Bronchial epithelial cell (primary cell): ENCODE measurements around the gene PPP3R1. TPM values are rescaled to one million over a fixed set of nuclear protein-coding genes. Genes with fewer than 3 reads are reported as not detected.

Source experiments
- DNase-seq: peaks from one replicate; pipeline ENCODE4 v3.0.0-alpha.2; 2010; ENCODE audit warnings: low read depth
- FAIRE-seq: peaks from 2 replicates; lab custom pipeline; 2011; peaks lifted over from hg19 to GRCh38; lab: Jason Lieb, UNC
- H3K27me3 ChIP-seq: 2 replicates; pipeline ENCODE4 v1.5.1; 2011; ENCODE audit warnings: low read length; ENCODE audit not compliant: control insufficient read depth, insufficient read depth
- H3K36me3 ChIP-seq: 2 replicates; pipeline ENCODE4 v1.5.1; 2011; ENCODE audit warnings: low read length; ENCODE audit not compliant: control insufficient read depth, insufficient read depth
- H3K4me3 ChIP-seq: 2 replicates; pipeline ENCODE4 v1.5.1; 2011; ENCODE audit warnings: mild to moderate bottlenecking, low read depth, low read length, control low read depth
- total RNA-seq: library from RNA; depleted of rRNA; stranded (reverse); fragments of >200 nt; gene quantifications from 2 replicates; pipeline ENCODE4 v1.2.1, GENCODE V29; 2014
- TF ChIP-seq, protein P1 (sequence below): IDR thresholded peaks from 2 replicates; pipeline ENCODE4 v1.5.1; 2011; ENCODE audit warnings: mild to moderate bottlenecking, moderate library complexity, low read length, control low read depth, inconsistent platforms; ENCODE audit not compliant: insufficient read depth, severe bottlenecking

PPP3R1 gene
- total RNA-seq, 1 donor from 2014 or later, result 19.2 TPM

DNA sequence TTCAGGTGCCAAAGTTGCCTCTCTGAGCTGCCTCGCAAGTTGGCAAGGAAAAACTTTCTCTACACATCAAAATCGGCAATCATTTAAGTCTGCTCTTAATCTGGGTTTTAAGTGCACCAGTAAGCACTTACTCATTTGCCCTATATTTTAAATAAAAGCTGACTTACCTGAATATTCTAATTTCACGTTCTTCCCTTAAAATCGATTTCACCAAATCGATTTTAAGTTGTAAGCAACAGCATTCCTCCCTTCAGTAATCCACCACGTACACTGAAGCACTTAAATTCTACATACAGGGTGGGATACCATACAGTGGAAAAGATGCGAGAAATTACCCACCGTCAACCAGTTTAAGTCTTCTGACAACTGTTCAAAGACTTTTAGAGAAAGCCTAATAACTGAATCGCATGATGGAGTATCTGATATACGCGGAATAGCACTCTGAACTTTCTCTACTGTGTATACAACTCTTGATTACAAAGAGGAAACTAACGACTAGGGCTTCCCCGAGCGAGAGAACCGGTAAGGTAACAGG, 1.6 kb downstream of the PPP3R1 start:
- Histone ChIP-seq H3K36me3 (no peaks in the 10 kb centered on the region), H3K27me3 (no peaks in the 10 kb centered on the region), H3K4me3 (peak overlapping the region; percentile 93)
- DNase-seq (peak; percentile 32), FAIRE-seq (no peak)
- TF ChIP-seq, protein P1, sequence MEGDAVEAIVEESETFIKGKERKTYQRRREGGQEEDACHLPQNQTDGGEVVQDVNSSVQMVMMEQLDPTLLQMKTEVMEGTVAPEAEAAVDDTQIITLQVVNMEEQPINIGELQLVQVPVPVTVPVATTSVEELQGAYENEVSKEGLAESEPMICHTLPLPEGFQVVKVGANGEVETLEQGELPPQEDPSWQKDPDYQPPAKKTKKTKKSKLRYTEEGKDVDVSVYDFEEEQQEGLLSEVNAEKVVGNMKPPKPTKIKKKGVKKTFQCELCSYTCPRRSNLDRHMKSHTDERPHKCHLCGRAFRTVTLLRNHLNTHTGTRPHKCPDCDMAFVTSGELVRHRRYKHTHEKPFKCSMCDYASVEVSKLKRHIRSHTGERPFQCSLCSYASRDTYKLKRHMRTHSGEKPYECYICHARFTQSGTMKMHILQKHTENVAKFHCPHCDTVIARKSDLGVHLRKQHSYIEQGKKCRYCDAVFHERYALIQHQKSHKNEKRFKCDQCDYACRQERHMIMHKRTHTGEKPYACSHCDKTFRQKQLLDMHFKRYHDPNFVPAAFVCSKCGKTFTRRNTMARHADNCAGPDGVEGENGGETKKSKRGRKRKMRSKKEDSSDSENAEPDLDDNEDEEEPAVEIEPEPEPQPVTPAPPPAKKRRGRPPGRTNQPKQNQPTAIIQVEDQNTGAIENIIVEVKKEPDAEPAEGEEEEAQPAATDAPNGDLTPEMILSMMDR, result no peak

DNA sequence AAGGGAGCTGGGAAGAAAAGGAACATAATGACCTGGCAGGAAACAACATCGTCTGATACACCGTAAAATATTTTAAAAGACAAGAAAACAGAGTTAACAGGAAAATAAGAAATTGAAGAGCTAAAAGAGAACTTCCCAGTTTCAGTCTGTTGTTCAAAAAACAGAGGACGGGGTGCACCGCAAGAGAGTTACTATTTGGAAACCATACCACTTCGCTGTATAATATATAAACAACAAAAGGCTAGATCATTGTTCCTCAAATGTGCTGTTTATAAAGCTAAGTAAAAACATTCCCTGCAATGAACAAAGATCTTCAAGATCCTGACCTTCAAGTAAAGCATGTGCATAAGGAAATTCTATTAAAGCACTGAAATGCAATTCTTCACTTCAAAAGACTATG, 2.1 kb downstream of the PPP3R1 start:
- TF ChIP-seq, protein P1, result no peak
- no peak for DNase-seq
- Histone ChIP-seq H3K27me3 (no peaks in the 10 kb centered on the region), H3K36me3 (no peaks in the 10 kb centered on the region), H3K4me3 (peak overlapping the region; percentile 93)
- no peak for FAIRE-seq

DNA sequence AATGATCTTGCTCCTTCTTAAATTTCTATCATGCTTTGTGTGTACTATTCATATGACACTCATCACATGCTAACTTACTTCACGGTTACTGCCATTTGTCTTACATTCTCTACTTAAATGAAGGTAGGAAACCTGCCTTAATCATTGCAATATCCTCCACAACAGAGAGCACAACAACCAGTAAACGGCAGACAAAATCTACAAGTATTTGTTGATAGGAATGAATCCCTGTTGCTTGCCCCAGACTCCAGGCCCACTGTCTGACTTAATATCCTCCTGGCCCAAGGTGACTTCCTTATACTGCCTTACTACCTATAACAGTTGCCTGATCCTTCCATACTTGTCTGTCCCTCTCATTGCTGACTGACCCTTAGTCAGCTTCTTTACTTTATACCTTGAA, 3.5 kb downstream of the PPP3R1 start:
- Histone ChIP-seq H3K36me3 (no peaks in the 10 kb centered on the region), H3K4me3 (no peak overlapping the region), H3K27me3 (no peaks in the 10 kb centered on the region)
- TF ChIP-seq, protein P1, result no peak
- DNase-seq (no peak), FAIRE-seq (no peak)

DNA sequence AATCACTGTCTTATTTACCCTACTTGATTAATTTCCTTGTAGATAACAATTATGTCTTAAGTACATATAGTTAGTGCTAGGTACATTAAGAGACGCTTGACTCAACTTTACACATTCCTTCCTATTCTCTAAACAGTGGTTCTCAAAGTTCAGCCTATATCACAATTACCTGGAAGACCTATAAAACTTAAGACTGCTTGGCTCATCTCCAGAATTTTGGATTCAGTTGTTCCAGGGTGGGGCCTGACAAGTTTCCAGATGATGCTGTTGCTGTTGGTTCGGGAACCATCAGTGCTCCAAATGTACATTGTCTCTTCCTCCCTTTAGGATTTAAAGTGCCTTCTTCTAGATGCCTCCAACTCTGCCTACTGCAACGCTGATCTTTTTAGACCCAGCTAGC, 4.0 kb downstream of the PPP3R1 start:
- H3K4me3 ChIP-seq, result no peak overlapping the region
- H3K36me3 ChIP-seq, result no peaks in the 10 kb centered on the region
- TF ChIP-seq, protein P1, result no peak
- FAIRE-seq (no peak), DNase-seq (no peak)
- no peaks in the 10 kb centered on the region for H3K27me3 ChIP-seq

DNA sequence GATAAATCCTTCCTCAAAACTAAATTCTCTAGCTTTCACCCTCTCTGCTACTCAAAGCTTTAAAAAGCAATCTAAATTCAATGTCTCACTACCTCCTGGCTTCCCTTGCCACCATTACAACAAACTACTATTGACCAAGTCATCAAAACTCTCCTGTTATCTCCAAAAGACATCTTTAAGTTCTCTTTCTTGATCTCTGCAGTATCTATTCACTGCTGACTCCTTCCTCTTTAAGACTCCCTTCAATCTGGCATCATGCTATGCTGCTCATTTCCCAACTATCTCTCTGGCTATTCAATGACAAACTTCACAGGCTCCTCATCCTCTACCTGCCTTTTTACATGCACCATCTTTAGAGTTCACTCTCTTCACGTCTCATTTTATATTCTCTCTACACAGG, 5.9 kb downstream of the PPP3R1 start:
- Histone ChIP-seq H3K36me3 (no peaks in the 10 kb centered on the region), H3K27me3 (no peaks in the 10 kb centered on the region), H3K4me3 (no peak overlapping the region)
- DNase-seq (no peak), FAIRE-seq (no peak)
- TF ChIP-seq, protein P1, result no peak

DNA sequence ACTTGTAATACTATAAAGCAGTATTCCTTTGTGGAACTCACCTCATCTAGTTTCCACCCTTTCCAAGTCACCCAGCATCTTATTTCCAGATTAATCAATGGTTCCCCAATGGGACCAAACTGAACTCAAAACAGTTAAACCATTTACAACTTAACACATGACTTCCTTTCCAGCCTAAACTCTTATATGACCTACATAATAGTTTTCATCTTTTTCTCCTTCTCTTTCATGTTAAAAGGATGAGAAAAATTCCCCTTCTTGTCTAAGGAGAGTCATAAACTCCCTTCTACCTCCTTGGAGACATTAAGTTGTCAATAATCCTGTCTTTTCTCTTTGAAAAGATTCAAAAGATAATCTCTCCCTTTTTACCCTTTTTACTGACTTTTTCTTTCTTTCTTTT, 6.7 kb downstream of the PPP3R1 start:
- DNase-seq, result no peak
- H3K36me3 ChIP-seq, result no peaks in the 10 kb centered on the region
- FAIRE-seq, result no peak
- no peaks in the 10 kb centered on the region for H3K27me3 ChIP-seq
- H3K4me3 ChIP-seq, result no peak overlapping the region
- TF ChIP-seq, protein P1, result no peak
